HG02678 (cell line): ENCODE results near the gene IFFO2.
"Not testable (repeated sequence)": the region's sequence is repeated elsewhere in the genome, so short reads cannot be mapped to it uniquely, and the experiment has no call there.

Source experiments
- ATAC-seq: cut with Tn5 transposase; IDR thresholded peaks from one replicate; pipeline ENCODE4 v1.9.1; 2021; ENCODE audit warnings: mild to moderate bottlenecking, moderate library complexity; ENCODE audit not compliant: unreplicated experiment

The IFFO2 gene

GRCh38 chr1:18879215-18879790, 77.2 kb downstream of the IFFO2 start:
- no peak for ATAC-seq

GRCh38 chr1:18878538-18879214, 77.8 kb downstream of the IFFO2 start:
- ATAC-seq = no peak

DNA sequence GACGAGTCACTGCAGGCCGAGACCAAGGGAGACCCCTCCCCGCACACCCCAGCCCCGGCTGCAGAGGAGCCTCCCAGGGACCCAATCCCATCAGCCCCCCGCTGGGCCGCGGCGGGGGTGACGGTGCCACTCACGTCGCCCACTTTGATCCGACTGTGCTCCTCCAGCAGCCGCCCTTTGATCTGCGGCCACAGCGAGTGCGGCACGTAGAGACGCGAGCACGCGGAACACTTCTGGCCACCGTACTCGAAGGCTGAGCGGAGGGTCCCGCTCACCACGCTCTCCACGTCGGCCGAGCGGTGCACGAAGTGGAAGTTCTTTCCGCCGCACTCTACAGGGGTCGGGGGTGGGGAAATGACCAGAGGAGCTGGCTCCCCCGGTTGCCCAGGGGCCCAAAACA, 79.2 kb downstream of the IFFO2 start:
- no peak for ATAC-seq

- no peak for ATAC-seq
Measured at GRCh38 chr1:18876210-18876609, 80.3 kb downstream of the IFFO2 start.

DNA sequence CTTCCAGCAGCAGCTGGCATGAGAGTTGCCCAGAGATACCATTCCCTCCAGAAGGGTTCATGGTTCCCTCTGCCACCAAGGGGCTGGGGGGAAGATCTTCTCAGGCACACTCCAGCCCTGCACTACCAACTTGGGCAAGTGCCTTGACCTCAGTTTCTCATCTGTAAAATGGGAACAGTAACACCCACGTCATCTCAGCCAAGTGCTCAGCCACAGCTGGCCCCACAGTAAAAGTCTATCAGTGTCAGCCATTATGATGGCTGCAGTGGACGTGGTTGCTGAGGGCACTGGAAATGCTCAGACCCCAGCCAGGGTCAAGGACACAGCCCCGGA, 80.7 kb downstream of the IFFO2 start:
- no peak for ATAC-seq

DNA sequence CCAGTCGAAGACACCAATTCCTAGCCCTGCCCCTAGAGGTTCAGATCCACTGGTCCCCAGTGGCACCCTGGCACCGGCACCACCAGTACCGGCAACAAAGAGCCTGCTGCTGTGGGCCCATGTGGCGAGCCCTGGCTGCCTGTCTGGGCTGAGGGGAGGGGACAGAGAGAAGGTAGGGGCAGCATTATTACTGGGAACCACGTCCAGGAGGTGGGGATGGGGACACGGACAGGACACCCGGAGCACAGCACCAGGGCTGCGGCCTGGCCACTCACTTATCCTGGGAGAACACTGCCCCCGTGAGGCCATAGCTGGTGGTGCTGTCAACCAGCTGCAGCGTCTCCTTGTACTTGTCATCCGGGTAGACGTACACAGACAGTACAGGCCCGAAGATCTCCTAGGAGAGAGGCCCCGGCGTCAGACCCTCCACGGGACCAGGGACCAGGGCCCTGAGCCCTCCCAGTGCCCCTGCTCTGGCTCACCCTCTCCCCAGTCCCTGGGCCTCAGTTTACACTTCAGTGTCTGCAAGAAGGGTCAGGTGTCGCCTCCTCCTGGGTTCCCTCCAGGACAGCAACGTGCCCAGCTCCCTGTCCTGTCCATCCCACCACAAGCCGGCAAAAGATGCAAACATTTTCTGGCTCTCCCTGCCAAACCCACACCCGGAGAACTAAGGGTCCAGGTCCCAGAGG, 81.2 kb downstream of the IFFO2 start:
- ATAC-seq = no peak

DNA sequence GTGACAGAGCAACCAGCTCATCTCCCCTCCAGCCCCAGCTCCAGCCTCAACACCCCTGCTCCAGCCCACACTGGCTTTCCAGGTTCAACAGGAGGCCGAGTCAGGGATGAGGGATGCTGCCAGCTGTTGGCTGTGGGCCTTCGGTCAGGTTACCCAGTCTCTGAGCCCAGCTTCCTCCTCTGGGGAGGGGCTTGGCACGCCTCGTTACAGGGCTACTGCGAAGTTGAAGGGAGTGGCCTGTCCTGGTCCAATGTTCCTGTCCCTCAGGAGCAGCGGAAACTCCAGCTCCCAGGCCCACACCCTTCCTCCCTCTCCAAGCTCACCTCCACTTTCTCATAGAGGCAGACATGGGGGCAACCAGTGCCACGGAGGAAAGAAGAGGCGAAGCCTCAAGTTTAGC, 81.9 kb downstream of the IFFO2 start:
- no peak for ATAC-seq

- ATAC-seq = no peak
Measured at GRCh38 chr1:18874036-18874435, 82.4 kb downstream of the IFFO2 start.

DNA sequence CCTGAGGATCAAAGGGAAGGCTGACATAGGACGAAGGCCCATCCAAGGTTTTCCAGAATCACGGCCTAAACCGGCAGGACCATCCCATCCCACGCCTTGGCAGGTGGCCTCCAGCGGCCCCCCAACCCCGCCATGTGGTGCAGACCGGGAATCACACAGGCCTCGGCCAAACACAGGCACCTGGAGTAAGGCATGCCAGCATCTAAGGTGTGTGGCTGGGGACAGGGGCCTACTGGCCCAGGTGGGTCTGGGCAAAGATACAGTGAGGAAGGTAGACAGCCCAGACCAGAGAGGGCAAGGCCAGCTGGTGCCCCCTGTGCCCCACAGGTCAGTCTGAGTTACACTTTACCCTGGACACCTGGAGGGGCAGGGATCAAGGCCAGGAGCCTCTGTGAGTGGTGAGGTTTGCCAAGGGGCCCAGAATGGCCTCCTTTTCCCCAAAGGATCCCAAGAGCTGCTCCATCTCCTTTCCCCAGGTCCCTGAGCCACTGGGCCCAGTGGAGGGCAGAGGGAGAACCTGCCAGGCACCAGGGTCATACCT, 84.3 kb downstream of the IFFO2 start:
- no peak for ATAC-seq

GRCh38 chr1:18871401-18872070, 84.9 kb downstream of the IFFO2 start:
- ATAC-seq = no peak

DNA sequence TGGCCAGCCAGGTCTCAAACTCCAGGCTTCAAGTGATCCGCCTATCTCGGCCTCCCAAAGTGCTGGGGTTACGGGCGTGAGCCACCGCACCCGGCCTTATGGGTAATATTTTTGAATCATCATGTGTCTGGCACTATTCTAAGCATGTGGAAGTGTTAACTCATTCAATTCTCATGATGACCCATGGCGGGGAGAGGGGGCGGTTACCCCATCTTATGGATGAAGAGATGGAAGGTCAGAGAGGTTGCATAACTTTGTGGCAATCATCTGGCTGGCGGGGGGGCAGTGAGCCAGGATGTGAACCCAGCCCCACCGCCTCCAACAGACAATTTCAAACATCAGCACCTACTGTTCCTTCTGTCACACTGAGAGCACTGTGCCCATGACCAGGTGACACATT, 85.5 kb downstream of the IFFO2 start:
- ATAC-seq = no peak

- not testable (repeated sequence) for ATAC-seq
Measured at GRCh38 chr1:18870595-18870865, 85.9 kb downstream of the IFFO2 start.

- no peak for ATAC-seq
Measured at GRCh38 chr1:18869847-18870594, 86.5 kb downstream of the IFFO2 start.

DNA sequence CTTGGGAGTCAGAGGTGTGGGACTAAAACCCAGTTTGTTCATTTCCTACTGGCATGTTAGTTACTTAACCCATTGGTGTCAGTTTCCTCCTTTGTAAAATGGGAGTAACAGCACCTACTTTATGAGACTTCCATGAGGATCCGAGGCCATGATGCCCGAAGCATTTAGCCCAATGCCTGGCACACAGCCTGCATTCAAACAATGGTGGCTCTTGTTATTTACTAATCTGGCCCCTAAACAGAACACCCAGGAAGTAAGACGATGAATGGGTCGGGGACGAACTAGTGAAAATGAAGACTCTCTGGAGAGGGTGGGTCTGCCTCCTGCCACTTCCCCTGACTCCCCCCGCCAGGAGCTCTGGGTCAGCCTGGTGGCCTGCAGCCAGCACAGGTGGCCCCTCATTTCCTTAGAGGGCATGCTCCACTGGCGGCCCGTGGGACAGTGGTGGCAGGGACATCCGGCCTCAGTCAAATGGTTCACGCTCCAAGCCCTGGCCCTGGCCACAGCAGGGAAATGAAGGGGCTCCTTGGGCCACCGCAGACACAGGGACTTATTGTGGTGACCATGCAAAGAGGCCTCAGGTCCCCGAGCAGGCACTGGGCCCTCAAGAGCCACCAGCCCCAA, 87.6 kb downstream of the IFFO2 start:
- ATAC-seq = no peak

DNA sequence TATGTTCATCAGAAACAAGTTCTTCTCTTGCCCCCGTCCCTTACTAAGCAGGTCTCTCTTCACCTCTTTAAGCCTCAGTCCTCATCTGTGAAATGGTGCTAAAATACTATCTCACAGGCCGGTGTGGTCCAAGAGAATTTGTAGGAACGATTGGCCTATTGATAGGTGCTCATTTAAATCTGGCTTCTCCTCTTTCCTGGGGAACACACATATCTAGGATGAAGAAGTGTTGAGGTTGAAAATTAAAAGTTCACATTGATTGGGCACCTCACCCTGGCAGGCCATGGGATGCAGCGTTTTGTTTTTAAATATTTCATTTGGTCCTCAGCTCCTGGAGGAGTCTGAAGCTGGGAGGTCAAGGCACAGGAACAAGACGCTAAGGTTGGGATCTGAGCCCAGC, 88.1 kb downstream of the IFFO2 start:
- no peak for ATAC-seq

DNA sequence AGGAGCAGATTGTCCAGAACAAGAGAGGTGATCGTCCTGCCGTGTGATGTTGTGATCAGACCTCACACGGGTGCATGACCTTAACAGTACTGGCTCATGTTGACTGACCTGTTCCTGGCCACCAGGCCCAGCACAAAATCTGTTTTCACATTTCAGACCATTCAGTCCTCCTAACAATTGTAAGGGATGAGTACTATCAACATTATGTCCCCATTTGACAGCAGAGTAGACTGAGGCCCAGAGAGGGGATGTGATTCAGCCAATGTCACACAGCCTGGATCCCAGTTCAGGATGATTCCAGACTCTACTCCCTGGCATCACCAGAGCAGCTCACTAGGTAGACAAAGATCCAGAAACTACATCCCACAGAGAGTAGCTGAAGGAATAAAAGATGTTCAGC, 89.6 kb downstream of the IFFO2 start:
- ATAC-seq = no peak

DNA sequence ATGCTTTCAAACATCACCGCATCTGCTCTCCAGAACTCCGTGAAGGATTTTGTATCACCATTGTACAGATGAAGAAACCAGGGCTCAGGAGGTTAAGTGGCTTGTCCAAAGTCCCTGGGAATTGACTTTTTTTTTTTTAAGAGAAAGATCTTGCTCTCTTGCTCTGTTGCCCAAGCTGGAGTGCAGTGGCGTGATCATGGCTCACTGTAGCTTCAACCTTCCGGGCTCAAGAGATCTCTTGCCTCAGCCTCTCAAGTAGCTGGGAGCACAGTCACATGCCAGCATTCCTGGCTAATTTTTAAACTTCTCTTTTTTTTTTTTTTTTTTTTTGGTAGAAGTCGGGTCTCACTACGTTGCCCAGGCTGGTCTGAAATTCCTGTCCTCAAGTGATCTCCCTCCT, 90.2 kb downstream of the IFFO2 start:
- ATAC-seq = no peak

DNA sequence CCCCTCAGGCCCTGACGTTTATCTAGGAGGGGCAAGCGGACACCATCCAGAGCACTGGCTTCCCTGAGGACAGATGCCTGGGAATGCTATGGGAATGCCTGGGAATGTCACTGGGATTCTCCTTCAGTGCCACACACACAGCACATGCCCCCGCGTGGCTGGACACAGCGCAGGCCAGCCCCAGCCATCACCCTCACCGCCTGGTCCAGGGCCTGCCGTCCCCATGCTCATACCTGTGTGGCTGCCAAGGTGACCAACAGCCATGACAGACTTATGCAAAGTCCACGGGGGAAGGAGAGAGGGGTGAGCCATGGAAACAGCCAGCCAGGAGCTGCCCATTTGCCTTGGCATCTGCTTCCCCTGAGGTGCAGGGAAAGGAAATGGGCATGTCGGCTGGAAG, 91.3 kb downstream of the IFFO2 start:
- ATAC-seq = no peak

GRCh38 chr1:18861590-18861989, 94.9 kb downstream of the IFFO2 start:
- ATAC-seq = no peak

- no peak for ATAC-seq
Measured at GRCh38 chr1:18861082-18861481, 95.4 kb downstream of the IFFO2 start.

GRCh38 chr1:18859560-18859959, 96.9 kb downstream of the IFFO2 start, which contains the start of gene TAS1R2:
Gene TAS1R2, minus strand, starts transcription at chr1:18859660. Its CDS starts 0 bp downstream, at chr1:18859660.
- ATAC-seq = no peak
